GM19324 (cell line): ENCODE data around the gene SLC35E2B.
"Not testable (repeated sequence)": the region's sequence is repeated elsewhere in the genome, so short reads cannot be mapped to it uniquely, and the experiment has no call there.

ENCODE experiments used
- ATAC-seq: cut with Tn5 transposase; IDR thresholded peaks from one replicate; pipeline ENCODE4 v1.9.1; 2021; ENCODE audit warnings: mild to moderate bottlenecking, moderate library complexity; ENCODE audit not compliant: unreplicated experiment, low FRiP score

Gene SLC35E2B

DNA sequence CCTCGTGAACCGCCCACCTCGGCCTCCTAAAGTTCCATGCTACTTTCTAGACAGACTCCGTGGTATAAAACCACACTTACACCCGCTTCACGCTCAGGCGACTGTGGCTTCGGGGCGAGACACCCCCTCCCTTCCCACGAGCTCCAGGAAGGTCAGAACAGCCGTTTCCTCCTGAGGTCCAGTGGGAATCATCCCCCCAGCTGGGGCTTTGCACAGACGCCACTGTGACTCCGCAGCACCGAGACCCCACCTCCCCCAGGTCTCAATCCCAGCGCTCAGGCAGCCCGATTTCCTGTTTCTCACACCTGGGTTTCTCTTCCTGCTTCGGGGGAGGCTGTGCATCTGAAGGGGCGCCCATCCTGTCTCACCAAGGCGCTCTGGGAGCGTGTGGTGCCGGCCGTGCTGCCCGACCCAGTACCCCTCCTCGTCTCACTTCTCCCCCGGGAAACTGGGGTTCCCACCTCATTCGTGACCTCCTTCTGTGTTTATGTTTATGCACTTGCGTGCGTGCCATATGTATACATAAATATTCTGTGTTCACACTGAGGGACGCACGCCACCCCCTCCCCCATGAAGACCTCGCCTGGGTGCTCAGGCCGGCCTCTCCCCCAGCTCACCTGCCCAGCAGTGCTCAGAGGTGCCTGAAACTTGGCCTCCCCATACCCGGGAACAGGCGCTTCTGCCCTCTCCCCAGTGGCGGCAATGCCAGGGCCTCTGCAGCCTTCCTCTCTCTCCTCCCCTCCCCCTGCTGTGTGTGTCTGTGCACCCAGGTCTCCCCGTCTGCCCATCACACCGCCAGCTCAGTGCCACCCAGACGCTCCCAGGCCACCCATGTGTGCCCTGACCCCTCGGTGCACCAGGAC, 14.6 kb downstream of the SLC35E2B start:
- ATAC-seq = peak; percentile 68

GRCh38 chr1:1676087-1676486, 16.5 kb downstream of the SLC35E2B start:
- not testable (repeated sequence) for ATAC-seq

DNA sequence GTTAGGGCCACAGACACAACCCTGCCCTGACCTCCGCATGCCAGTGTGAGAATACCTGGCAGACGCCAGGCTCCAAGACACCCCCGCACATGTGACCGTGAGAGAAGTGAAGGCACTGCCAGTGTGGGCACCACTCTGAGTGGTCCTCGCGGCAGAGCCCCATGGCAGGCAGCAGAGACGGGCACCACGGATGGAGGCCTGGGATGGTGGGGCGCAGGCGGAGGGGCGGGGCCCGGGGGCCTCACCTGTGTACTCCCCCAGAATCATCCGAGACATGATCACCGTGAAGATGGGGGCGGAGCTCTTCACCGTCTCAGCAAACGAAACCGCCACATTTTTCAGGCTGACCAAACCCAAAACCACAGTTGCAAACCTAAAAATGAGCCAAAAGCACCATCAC, 17.4 kb downstream of the SLC35E2B start:
- ATAC-seq = not testable (repeated sequence)

- ATAC-seq = not testable (repeated sequence)
These were observed 17.8 kb downstream of the SLC35E2B start for GRCh38 chr1:1674806-1675205.

- no peak for ATAC-seq
These were observed 20.2 kb downstream of the SLC35E2B start for GRCh38 chr1:1672181-1672965.

- ATAC-seq = no peak
These were observed 21.1 kb downstream of the SLC35E2B start for GRCh38 chr1:1671365-1672119.

DNA sequence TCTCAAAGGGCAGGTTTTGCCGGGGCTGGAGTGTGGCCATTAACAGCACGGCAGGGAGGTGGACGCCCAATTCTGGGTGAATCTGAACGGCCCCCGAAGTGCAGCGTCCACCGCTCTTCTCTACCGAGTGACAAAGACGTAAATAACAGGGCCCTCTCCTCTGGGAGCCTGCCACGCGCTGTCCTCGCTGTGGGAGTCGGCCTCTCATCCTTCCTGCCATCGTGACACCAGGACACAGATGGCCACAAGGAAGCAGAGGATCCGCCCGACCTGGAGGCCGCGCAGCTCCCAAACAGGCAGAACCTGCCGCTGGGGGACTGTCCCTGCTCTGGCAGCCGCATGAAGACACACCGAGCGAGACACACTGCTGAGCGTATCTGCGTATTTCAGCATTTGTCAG, 21.7 kb downstream of the SLC35E2B start:
- ATAC-seq = no peak

DNA sequence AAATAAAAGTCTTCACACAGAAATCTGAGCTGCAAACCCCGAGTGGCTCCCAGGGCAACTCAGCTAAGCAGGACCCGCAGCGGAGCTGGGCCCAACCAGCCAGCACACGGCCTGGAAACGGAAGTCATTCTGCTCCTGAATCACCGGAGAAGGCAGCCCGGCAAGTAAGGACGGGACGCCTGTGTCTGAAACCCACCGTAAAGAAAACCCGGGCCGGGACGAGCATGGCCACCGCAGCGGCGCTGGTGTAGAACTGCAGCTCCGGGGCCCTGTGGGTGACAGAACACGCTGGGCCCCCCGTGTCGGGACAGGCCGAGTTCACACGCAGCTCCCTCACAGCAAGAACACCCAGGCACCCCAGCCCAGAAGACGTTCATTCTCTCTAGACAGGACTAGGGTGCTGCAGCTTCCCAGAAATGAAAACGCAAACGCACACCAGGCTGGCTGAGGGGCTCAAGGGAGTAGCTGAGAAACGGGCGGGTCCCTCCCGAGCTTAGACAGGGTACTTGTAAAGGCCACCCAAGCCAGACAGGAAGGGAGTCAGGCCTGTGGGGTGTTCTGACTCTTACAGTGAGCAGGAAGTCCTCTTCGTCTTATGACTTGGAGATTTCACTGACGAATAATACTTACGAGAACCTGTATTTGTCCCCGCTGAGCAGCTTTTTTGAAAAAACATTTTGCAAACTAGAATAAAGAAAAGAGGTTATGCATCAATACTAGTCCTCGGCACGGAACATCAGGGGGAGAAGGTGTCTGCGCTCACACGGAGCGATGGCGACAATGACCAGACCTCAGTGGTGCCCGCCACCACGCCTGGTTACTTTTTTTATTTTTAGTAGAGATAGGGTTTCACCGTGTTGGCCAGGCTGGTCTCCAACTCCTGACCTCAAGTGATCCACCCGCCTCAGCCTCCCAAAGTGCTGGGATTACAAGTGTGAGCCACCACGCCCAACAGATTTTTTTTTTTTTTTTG, 22.8 kb downstream of the SLC35E2B start:
- ATAC-seq = no peak

DNA sequence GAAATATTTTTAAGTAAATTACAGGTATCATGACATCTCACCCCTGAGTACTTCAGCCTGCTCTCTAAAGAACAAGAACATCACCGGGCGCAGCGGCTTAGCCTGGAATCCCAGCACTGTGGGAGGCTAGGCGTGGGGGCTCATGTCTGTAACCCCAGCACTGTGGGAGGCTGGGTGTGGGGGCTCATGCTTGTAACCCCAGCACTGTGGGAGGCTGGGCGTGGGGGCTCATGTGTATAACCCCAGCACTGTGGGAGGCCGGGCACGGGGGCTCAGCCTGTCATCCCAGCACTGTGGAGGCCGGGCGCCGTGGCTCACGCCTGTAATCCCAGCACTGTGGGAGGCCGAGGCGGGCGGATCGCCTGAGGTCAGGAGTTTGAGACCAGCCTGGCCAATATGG, 26.1 kb downstream of the SLC35E2B start:
- no peak for ATAC-seq

- ATAC-seq = no peak
These were observed 26.8 kb downstream of the SLC35E2B start for GRCh38 chr1:1665815-1666251.

DNA sequence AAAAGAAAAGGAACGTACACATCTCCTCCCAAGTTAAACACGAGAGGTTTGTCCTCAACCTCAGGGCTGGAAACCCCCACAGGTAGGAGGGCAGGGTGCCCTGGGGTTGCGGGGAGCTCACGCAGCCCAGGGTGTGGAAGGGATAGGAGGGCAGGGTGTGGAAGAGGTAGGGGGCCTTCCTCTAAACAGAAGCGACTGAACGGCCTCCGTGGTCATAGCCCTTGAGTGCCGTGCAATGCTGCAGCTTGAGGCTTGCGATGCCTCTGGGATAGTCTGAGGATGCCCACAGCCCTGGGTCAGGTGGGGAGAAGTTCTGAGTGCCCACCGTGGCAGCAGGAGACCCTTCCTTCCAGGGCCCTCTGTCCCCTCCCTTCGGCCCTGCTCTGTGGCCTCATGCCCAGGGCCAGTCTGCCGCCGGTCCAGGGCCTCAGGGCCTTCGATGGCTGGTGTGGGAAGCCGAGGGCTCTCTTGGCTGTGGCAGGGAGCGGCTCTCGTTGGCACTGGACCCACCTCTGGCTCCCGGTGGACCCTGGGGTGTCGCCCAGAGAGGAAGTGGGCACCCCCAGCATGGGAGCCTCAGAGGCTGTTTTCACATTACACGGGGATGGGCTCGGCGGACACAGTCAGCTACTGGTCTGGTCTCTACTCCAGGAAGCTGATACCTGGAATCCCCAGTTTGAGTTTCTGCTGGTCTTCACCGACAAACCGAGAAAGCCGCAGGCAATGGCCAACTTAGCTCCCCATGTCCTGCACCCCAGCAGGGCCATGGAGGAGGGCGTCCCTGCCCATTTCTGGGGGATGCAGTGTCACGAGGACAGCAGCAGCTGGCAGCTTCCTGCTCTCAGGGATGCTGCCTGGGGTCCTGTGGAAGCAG, 27.4 kb downstream of the SLC35E2B start:
- no peak for ATAC-seq

- not testable (repeated sequence) for ATAC-seq
These were observed 28.3 kb downstream of the SLC35E2B start for GRCh38 chr1:1664318-1664717.

- not testable (repeated sequence) for ATAC-seq
These were observed 29.6 kb downstream of the SLC35E2B start for GRCh38 chr1:1662830-1663560.

GRCh38 chr1:1662392-1662791, 30.2 kb downstream of the SLC35E2B start:
- not testable (repeated sequence) for ATAC-seq

GRCh38 chr1:1658583-1659549, 33.7 kb downstream of the SLC35E2B start, which contains the start of gene CDK11B:
Gene CDK11B (minus strand): TSS chr1:1659004. CDS start chr1:1657485, 1,519 bp downstream.
- ATAC-seq = peak; percentile 97

DNA sequence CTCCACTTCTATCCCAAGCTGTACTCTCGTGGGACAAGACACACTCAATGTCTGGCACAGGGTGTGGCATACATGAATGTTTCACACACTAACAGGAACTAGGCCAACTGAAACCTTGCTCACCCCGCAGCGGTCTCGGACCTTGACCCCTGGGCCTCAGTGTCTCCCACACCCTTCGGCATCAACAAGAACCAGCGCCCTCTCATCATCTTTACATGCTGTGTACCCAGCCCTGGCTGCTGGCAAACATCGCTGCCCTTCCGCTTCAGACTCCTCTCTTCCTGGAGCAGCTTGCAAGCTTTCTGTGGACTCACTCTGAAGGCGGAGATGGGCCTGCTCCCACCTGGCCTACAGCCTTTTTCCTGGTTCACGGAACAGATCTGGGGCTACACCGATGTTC, 44.3 kb downstream of the SLC35E2B start:
- ATAC-seq = not testable (repeated sequence)
